PC-3 (cell line): Measurements from ENCODE around the gene WDFY4. TPM values are rescaled to one million over a fixed set of nuclear protein-coding genes. Genes with fewer than 3 reads are reported as not detected.

Experiments
- ATAC-seq: fragments of 200-7000 bp; cut with Tn5 transposase; 2 replicates; pipeline ENCODE4 v1.9.1; 2020; ENCODE audit warnings: mild to moderate bottlenecking, moderate library complexity
- BruUV-seq: library from RNA; stranded (reverse); fragments of 400-500 nt; replicated peaks from 2 replicates; lab custom pipeline; 2021; lab: Mats Ljungman, UMichigan
- CTCF ChIA-PET: fragments of 300-600 bp; sonication (Branson Sonifier 250); formaldehyde crosslinking; loops from one replicate; lab custom pipeline; 2022; ENCODE audit warnings: antibody characterized with exemption; lab: Charles Lee
- POLR2A ChIA-PET: fragments of 300-600 bp; sonication (Branson Sonifier 250); formaldehyde crosslinking; loops from one replicate; lab custom pipeline; 2022; ENCODE audit warnings: antibody characterized with exemption; ENCODE audit not compliant: unreplicated experiment; lab: Charles Lee
- DNase-seq: peaks from one replicate; pipeline ENCODE4 v3.0.0-alpha.2; 2015
- H2AFZ ChIP-seq: fragments of 300-600 bp; sonication (generic); 2 replicates; pipeline ENCODE4 v1.6.0; 2016; ENCODE audit warnings: antibody characterized with exemption, low read length
- H3F3A ChIP-seq: fragments of 300-600 bp; sonication (generic); one replicate; pipeline ENCODE4 v1.6.0; 2017; ENCODE audit warnings: antibody characterized with exemption, low read length, control low read depth, mild to moderate bottlenecking; ENCODE audit not compliant: unreplicated experiment
- H3K27ac ChIP-seq: fragments of 300-600 bp; sonication (generic); 2 replicates; pipeline ENCODE4 v1.5.1; 2016; ENCODE audit warnings: mild to moderate bottlenecking, low read length
- H3K27me3 ChIP-seq: fragments of 300-600 bp; sonication (generic); 2 replicates; pipeline ENCODE4 v1.6.1; 2016; ENCODE audit warnings: low read length, mixed read lengths
- H3K36me3 ChIP-seq: fragments of 300-600 bp; sonication (generic); 2 replicates; pipeline ENCODE4 v1.6.1; 2016; ENCODE audit warnings: low read depth, mixed run types, low read length, mixed read lengths
- H3K4me1 ChIP-seq: fragments of 300-600 bp; sonication (generic); 2 replicates; pipeline ENCODE4 v1.5.1; 2016; ENCODE audit warnings: low read length; ENCODE audit not compliant: insufficient read depth
- H3K4me2 ChIP-seq: fragments of 300-600 bp; sonication (generic); 2 replicates; pipeline ENCODE4 v1.6.0; 2016; ENCODE audit warnings: low read length
- H3K4me3 ChIP-seq: fragments of 300-600 bp; sonication (generic); 2 replicates; pipeline ENCODE4 v1.5.1; 2016; ENCODE audit warnings: mild to moderate bottlenecking, low read length, mixed read lengths
- H3K79me2 ChIP-seq: fragments of 300-600 bp; sonication (generic); 2 replicates; pipeline ENCODE4 v1.6.1; 2017; ENCODE audit warnings: low read length, mixed read lengths
- H3K9ac ChIP-seq: fragments of 300-600 bp; sonication (generic); 2 replicates; pipeline ENCODE4 v1.6.0; 2016; ENCODE audit warnings: mild to moderate bottlenecking, low read length
- H3K9me2 ChIP-seq: fragments of 300-600 bp; sonication (generic); replicated peaks from 2 replicates; pipeline ENCODE4 v1.6.1; 2016; ENCODE audit warnings: mixed run types, low read length, mixed read lengths
- H3K9me3 ChIP-seq: fragments of 300-600 bp; sonication (generic); 2 replicates; pipeline ENCODE4 v1.6.1; 2016; ENCODE audit warnings: low read length, mixed read lengths
- H4K20me1 ChIP-seq: fragments of 300-600 bp; sonication (generic); 2 replicates; pipeline ENCODE4 v1.6.1; 2016; ENCODE audit warnings: low read length, mixed read lengths
- EZH2 ChIP-seq: fragments of 300-600 bp; sonication (generic); IDR thresholded peaks from one replicate; pipeline ENCODE4 v1.6.1; 2017; ENCODE audit warnings: antibody characterized with exemption, mild to moderate bottlenecking, low read length; ENCODE audit not compliant: unreplicated experiment
- EZH2phosphoT487 ChIP-seq: fragments of 300-600 bp; sonication (generic); IDR thresholded peaks from 2 replicates; pipeline ENCODE4 v1.6.1; 2018; ENCODE audit warnings: mild to moderate bottlenecking, antibody characterized with exemption, low read length, borderline replicate concordance
- intact Hi-C: fragments of 100-400 bp; cut with micrococcal nuclease; formaldehyde crosslinking; loops from 2 replicates; pipeline ENCODE4 v1.9.0; 2023
- total RNA-seq: library from RNA; depleted of rRNA; stranded (reverse); fragments of >200 nt; gene quantifications from 2 replicates; pipeline ENCODE4 v1.2.3, GENCODE V29; 2014
- TF ChIP-seq, protein P1 (sequence below): fragments of 300-600 bp; sonication (generic); conservative IDR thresholded peaks from 2 replicates; pipeline ENCODE4 v1.5.1; 2017; ENCODE audit warnings: antibody characterized with exemption, low read depth, mild to moderate bottlenecking, low read length

WDFY4 gene
- total RNA-seq, 1 experiment from 2014 or later = not detected

DNA sequence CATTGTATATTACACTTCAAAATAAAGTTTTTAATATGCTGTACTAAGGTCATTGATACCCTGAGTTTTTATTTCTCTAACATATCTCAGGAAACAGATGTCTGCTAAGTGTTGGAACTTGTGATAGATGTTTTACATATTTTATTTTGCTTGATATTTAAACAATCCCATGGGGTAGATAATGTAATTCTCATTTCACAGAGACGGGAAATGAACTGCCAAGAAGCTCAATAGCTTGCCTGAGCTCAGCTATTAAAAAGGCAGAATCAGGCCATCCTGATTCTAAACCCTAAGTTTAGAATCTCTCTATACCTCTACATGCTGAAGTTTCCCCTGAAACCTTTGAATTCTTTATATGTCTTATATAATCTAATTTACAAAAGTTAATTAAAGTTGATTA, 128.6 kb downstream of the WDFY4 start:
- no peaks in the 10 kb centered on the region for H4K20me1 ChIP-seq
- H3K9ac ChIP-seq = no peak overlapping the region
- H2AFZ ChIP-seq = no peak overlapping the region
- ATAC-seq (no peak), DNase-seq (no peak)
- POLR2A ChIA-PET = no interaction called here
- no peaks in the 10 kb centered on the region for H3K4me1 ChIP-seq
- no peak overlapping the region for H3K27ac ChIP-seq
- no peaks in the 10 kb centered on the region for H3K9me3 ChIP-seq
- H3K36me3 ChIP-seq = no peaks in the 10 kb centered on the region
- H3K4me3 ChIP-seq = no peak overlapping the region
- BruUV-seq = no TSS peak
- no peaks in the 10 kb centered on the region for H3F3A ChIP-seq
- TF ChIP-seq EZH2 = no peak
- TF ChIP-seq, protein P1, sequence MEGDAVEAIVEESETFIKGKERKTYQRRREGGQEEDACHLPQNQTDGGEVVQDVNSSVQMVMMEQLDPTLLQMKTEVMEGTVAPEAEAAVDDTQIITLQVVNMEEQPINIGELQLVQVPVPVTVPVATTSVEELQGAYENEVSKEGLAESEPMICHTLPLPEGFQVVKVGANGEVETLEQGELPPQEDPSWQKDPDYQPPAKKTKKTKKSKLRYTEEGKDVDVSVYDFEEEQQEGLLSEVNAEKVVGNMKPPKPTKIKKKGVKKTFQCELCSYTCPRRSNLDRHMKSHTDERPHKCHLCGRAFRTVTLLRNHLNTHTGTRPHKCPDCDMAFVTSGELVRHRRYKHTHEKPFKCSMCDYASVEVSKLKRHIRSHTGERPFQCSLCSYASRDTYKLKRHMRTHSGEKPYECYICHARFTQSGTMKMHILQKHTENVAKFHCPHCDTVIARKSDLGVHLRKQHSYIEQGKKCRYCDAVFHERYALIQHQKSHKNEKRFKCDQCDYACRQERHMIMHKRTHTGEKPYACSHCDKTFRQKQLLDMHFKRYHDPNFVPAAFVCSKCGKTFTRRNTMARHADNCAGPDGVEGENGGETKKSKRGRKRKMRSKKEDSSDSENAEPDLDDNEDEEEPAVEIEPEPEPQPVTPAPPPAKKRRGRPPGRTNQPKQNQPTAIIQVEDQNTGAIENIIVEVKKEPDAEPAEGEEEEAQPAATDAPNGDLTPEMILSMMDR = no peak
- no peak overlapping the region for H3K4me2 ChIP-seq
- CTCF ChIA-PET = interaction anchor here (0.6 kb wide), 1 partner anchor 119 kb away, joined by 4 read pairs; no protein-coding TSS in a partner anchor
- H3K9me2 ChIP-seq = no peaks in the 10 kb centered on the region
- intact Hi-C loops = no loop called here
- peaks cover 7% of the 10 kb centered on the region; the same call in 1 of the 2 replicates for H3K27me3 ChIP-seq
- no peaks in the 10 kb centered on the region for H3K79me2 ChIP-seq

GRCh38 chr10:48813825-48814224, 129.2 kb downstream of the WDFY4 start:
- intact Hi-C loops = no loop called here
- TF ChIP-seq EZH2 = no peak
- no peak for TF ChIP-seq EZH2phosphoT487
- TF ChIP-seq, protein P1 = no peak
- Histone ChIP-seq H3K9me3 (no peaks in the 10 kb centered on the region), H3K9me2 (no peaks in the 10 kb centered on the region), H3F3A (no peaks in the 10 kb centered on the region), H3K79me2 (no peaks in the 10 kb centered on the region), H3K27me3 (peaks cover 12% of the 10 kb centered on the region), H4K20me1 (no peaks in the 10 kb centered on the region), H3K4me2 (no peak overlapping the region), H2AFZ (no peak overlapping the region), H3K27ac (no peak overlapping the region), H3K4me3 (no peak overlapping the region), H3K9ac (no peak overlapping the region), H3K36me3 (no peaks in the 10 kb centered on the region), H3K4me1 (no peaks in the 10 kb centered on the region)
- CTCF ChIA-PET = interaction anchor here (0.6 kb wide), 1 partner anchor 120 kb away, joined by 4 read pairs; no protein-coding TSS in a partner anchor
- POLR2A ChIA-PET = no interaction called here
- DNase-seq = no peak
- BruUV-seq = no TSS peak
- ATAC-seq = no peak

DNA sequence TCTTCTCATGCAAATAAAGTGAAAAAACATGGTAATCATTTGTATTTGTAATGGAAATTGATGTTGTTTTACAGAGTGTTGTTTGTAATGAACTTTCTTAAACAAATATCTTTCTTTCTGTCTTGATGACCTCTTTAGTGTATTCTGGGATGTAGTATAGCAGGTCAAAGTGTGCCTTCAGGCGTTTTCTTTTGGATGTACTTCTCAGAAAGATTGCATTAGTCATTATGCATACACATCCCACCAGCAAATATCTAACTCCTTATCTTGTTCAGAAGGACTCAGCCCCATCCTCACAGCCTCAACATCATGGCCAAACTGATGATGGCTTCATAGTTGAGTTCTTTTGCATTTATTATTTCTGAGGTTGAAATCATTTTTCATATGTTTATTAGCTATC, 130.3 kb downstream of the WDFY4 start:
- Histone ChIP-seq H3K27me3 (peaks cover 23% of the 10 kb centered on the region), H3K4me2 (no peak overlapping the region), H3F3A (no peaks in the 10 kb centered on the region), H3K4me3 (no peak overlapping the region), H3K4me1 (no peaks in the 10 kb centered on the region), H3K9ac (no peak overlapping the region), H3K9me3 (no peaks in the 10 kb centered on the region), H3K27ac (no peak overlapping the region), H4K20me1 (no peaks in the 10 kb centered on the region), H3K9me2 (no peaks in the 10 kb centered on the region), H2AFZ (no peak overlapping the region), H3K79me2 (no peaks in the 10 kb centered on the region), H3K36me3 (no peaks in the 10 kb centered on the region)
- peak; percentile 56 for DNase-seq
- TF ChIP-seq EZH2phosphoT487 (no peak), EZH2 (no peak)
- TF ChIP-seq, protein P1 = no peak
- ChIA-PET POLR2A (no interaction called here), CTCF (no interaction called here)
- ATAC-seq = no peak; the same call in 1 of the 2 replicates
- intact Hi-C loops = no loop called here
- no TSS peak for BruUV-seq
